Subcutaneous adipose tissue (tissue), 4 donors: ENCODE measurements around the gene TACC2. TPM values are rescaled to one million over a fixed set of nuclear protein-coding genes. Genes with fewer than 3 reads are reported as not detected.

ENCODE experiments used
- total RNA-seq, 4 donors: library from RNA; depleted of rRNA; stranded (reverse); fragments of >200 nt; gene quantifications; one replicate each; pipeline ENCODE4 v1.1.0, GENCODE V29; 2016
- TF ChIP-seq, protein P1 (sequence below): fragments of 450-650 bp; IDR thresholded peaks from one replicate; pipeline ENCODE4 v1.5.1; 2016; ENCODE audit warnings: low read depth, mild to moderate bottlenecking, control low read depth, antibody characterized with exemption, moderate library complexity

The TACC2 gene, protein sequence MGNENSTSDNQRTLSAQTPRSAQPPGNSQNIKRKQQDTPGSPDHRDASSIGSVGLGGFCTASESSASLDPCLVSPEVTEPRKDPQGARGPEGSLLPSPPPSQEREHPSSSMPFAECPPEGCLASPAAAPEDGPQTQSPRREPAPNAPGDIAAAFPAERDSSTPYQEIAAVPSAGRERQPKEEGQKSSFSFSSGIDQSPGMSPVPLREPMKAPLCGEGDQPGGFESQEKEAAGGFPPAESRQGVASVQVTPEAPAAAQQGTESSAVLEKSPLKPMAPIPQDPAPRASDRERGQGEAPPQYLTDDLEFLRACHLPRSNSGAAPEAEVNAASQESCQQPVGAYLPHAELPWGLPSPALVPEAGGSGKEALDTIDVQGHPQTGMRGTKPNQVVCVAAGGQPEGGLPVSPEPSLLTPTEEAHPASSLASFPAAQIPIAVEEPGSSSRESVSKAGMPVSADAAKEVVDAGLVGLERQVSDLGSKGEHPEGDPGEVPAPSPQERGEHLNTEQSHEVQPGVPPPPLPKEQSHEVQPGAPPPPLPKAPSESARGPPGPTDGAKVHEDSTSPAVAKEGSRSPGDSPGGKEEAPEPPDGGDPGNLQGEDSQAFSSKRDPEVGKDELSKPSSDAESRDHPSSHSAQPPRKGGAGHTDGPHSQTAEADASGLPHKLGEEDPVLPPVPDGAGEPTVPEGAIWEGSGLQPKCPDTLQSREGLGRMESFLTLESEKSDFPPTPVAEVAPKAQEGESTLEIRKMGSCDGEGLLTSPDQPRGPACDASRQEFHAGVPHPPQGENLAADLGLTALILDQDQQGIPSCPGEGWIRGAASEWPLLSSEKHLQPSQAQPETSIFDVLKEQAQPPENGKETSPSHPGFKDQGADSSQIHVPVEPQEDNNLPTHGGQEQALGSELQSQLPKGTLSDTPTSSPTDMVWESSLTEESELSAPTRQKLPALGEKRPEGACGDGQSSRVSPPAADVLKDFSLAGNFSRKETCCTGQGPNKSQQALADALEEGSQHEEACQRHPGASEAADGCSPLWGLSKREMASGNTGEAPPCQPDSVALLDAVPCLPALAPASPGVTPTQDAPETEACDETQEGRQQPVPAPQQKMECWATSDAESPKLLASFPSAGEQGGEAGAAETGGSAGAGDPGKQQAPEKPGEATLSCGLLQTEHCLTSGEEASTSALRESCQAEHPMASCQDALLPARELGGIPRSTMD (N-terminal part only)
- 10 to 100 TPM; 16.1 to 71.6 (median 23.3) TPM for total RNA-seq

DNA sequence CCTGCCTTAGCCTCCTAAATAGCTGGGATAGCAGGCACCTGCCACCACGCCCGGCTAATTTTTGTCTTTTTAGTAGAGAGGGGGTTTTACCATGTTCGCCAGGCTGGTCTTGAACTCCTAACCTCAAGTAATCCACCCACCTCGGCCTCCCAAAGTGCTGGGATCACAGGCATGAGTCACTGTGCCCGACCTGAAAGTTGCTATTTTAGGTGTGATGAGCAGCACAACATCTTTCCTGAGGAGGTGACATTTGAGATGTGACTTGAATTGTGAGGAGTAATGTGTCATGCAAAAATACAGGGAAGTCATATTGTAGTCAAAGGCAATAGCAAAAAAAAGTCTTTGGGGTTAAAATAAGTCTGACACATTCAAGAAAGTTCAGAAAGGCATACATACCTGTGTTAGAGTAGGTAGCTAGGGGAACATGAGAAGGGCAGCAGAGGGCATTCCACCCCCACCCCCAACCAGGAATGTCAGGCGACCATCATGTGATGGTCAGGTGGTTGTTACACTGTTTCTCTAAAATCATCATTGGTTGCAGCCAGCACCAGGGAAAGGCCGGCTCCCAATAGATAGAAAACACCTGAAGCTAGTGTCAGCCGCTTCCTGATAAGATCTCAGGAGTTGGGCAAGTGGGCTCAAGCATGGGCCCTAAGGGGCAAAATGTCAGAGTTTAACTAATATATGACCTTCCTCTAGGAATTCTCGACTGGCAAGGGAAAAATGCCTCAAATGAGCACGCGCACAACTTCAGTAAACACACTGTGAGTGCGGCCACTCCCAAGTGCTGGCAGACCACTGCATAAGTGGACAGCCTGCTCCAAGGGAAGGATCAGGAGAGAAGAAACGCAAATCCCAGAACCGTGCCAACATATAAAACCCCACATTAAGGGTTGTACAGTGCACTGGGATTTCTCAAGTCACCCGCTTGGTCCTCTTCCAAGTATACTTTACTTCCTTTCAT is at the start of gene TACC2:
Gene TACC2, plus strand, starts transcription at position 803 of the 964 bp plus-strand sequence. CDS start 32,819 bp downstream, outside the sequence.
- TF ChIP-seq, protein P1, sequence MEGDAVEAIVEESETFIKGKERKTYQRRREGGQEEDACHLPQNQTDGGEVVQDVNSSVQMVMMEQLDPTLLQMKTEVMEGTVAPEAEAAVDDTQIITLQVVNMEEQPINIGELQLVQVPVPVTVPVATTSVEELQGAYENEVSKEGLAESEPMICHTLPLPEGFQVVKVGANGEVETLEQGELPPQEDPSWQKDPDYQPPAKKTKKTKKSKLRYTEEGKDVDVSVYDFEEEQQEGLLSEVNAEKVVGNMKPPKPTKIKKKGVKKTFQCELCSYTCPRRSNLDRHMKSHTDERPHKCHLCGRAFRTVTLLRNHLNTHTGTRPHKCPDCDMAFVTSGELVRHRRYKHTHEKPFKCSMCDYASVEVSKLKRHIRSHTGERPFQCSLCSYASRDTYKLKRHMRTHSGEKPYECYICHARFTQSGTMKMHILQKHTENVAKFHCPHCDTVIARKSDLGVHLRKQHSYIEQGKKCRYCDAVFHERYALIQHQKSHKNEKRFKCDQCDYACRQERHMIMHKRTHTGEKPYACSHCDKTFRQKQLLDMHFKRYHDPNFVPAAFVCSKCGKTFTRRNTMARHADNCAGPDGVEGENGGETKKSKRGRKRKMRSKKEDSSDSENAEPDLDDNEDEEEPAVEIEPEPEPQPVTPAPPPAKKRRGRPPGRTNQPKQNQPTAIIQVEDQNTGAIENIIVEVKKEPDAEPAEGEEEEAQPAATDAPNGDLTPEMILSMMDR = no peak

DNA sequence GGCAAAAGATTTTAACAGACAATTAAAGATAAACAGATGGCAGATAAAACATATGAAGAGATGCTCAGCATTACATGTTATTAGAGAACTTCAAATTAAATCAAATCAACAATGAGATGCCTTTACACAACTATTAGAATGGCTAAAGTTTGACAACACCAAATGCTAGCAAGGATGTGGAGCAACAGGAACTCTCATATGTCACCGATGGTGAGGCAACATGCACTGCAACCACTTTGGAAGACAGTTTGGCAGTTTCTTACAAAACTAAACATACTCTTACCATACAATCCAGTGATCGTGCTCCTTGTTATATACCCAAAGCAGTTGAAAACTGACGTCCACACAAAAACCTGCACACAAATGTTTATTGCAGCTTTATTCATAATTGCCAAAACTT is 47.4 kb upstream of the TACC2 start:
- TF ChIP-seq, protein P1 = no peak

DNA sequence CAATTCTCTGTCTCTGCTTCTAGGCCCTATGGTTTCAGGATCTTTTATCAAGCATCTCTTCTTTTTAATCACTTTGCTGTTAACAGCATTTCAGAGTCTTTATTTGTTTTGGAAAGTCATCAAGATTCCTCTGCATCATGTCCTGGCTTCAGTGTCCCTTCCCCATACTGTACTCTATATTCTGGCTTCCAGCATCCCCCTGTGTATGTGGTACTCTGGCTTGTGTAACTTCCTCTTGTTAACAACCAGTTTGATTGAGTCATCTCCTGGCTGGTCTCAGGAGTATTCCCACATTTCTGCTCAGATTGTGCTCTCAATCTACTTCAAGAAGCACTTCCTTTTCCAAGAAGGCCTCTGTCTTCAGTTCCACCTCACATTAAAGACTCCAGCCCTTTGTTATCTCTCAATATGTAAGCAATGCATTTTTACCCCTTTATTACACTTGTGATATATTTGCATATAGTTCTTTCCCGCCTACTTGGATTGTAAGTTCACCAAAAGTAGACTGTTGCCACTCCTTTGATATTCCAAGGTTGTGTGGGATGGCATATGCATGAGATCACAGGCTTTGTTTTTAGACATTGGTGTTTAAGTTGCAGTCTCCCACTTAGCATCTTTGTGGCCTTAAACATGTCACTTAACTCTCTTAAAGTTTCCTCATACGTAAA is 46.1 kb upstream of the TACC2 start:
- TF ChIP-seq, protein P1 = no peak

DNA sequence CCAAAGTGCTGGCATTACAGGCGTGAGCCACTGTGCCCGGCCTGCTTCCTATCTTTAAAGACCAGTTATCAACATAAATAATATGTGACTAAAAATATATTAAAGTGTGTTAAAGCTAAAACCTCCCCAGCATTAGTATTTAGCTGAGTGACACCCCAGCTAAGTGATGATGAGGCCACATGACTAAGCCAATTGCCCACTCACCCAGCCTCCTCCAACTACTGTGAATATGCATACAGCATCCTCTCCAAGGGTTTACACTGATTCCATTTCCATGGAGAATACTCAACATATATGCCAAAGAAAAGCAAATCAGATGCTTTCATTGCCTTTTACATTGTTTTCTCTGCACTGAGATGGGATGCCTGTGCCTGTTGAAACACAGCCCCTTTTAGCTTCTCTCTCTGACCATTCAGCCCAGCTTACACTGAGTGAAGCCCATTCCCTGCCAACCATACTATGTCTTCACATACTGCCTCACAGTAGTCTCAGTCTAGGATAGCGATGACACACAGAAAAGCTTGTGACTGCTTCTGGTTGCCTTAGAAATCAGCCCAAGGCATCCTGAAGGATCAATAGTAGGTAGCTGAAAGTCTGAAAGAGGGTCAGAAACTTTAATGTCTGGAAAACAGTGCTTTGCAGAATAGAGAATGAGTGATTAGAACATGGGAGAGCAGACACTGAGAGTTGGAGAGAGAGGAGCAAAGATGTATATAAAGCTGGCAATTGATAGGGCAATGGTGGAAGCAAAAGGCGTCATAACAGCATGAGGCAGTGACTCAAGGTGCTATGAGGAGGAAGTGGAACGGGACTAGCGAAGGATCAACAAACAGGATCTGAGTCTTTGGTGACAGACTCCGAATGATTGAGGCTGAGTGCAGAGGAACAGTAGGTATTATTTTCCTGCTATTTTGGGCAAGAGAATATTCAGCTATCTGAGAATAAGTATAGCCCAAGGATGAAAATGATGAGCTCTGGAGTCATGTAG is 41.3 kb upstream of the TACC2 start:
- TF ChIP-seq, protein P1 = no peak

DNA sequence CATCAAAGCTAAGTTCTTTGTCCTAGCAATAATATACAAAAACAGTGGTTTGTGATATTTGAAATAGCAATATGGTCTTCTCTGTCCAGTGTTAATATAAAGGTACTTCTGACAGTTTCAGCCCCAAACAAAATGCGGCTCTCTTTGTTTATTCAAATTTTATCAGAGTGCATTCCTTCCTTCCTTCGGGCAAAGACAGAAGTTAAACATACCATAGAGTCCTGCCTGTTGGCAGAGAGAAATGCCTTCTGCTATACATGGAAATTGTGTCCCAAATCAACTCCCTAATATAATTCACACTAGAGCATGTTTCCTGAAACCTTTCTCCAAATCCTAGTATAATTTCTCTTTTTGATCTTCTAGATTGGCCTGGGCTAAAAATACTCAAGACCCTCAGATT is 39.9 kb upstream of the TACC2 start:
- TF ChIP-seq, protein P1 = no peak
